Mesenteric fat pad (tissue), 1 donor: ENCODE results near the gene ATP11B. TPM values are rescaled to one million over a fixed set of nuclear protein-coding genes. Genes with fewer than 3 reads are reported as not detected.
"Not testable (repeated sequence)": the region's sequence is repeated elsewhere in the genome, so short reads cannot be mapped to it uniquely, and the experiment has no call there.

Experiments used
- DNase-seq: peaks from one replicate; pipeline ENCODE4 v3.0.0-alpha.2; 2020; ENCODE audit warnings: low spot score
- total RNA-seq: library from RNA; stranded (reverse); fragmentation: NEBNext Ultra II Directional; extraction: Animal tissue kit (Norgen Biotek cat#: 25700); gene quantifications from one replicate; pipeline ENCODE4 v1.2.1, GENCODE V29; 2021
- donor health status: DM: yes; HTN: yes; CAD: no.

The ATP11B gene
- total RNA-seq, 1 donor from 2014 or later = 82.5 TPM

- no peak for DNase-seq
Measured at GRCh38 chr3:182794455-182795388, 1.4 kb downstream of the ATP11B start.

DNA sequence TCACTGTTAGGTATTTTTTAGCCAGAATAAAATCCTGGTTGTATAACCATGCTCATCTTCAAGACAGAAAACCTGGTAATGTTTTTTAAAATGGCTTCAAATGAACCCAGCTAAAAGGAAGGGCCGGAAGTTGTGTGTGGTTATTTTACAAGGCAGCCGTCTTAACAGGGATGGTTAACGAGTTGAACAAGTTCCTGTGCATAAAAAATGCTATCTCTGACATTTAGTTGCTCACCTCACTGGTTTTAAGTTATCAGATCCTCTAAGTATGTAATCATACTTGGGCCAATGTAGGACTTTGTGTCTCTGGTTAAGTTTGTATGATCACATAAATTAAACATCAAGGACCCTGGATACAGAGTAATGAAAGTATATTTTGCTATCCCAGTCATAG lies 2.1 kb downstream of the ATP11B start:
- no peak for DNase-seq

DNA sequence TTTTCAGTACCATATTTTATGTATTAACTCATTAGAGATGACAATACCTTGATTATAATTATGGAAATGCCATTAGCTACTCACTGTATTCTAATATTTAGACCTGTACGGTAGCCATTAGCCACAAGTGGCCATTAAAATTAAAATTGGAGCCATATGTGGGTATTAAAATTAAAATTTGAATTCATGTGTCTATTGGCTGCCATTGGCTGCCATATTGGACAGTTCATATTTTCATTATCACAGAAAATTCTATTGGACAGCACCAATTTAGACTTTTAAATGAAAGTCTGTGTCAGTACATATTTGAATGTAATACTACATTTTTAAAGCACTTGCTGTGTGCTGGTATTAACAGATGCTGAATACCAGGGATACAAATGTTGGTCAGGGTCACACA lies 3.0 kb downstream of the ATP11B start:
- DNase-seq = no peak

GRCh38 chr3:182797876-182798275 lies 4.6 kb downstream of the ATP11B start:
- DNase-seq = no peak

DNA sequence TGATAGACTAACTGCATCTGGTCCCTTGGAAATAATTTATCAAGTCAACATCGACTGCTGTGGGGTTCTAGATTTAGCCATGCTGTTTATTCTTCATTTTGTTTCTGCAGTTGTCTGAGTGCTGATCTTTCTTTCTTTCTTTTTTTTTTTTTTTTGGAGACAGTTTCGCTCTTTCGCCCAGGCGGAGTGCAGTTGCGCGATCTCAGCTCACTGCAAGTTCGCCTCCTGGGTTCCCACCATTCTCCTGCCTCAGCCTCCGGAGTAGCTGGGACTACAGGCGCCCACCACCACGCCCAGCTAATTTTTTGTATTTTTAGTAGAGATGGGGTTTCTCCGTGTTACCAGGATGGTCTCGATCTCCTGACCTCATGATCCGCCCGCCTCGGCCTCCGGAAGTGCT lies 5.8 kb downstream of the ATP11B start:
- not testable (repeated sequence) for DNase-seq

DNA sequence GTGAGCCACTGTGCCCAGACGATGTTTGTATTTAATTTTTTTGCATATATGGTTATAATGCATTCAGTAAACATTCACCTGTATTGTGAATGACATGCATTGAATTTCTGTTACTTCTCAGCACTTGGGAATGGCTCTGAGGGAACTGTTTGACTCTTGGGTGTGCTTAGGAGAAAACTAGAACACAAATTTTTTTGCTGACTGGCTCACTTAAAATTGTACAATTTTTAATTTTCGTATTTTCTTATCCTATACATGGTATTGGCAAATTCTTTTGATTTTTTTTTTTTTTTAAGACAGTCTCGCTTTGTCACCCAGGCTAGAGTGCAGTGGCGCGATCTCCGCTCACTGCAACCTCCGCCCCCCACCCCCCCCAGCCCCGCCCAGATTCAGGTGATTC lies 7.2 kb downstream of the ATP11B start:
- DNase-seq = no peak

- no peak for DNase-seq
Measured at GRCh38 chr3:182802413-182803390, 9.4 kb downstream of the ATP11B start.

- no peak for DNase-seq
Measured at GRCh38 chr3:182803596-182803995, 10.3 kb downstream of the ATP11B start.

DNA sequence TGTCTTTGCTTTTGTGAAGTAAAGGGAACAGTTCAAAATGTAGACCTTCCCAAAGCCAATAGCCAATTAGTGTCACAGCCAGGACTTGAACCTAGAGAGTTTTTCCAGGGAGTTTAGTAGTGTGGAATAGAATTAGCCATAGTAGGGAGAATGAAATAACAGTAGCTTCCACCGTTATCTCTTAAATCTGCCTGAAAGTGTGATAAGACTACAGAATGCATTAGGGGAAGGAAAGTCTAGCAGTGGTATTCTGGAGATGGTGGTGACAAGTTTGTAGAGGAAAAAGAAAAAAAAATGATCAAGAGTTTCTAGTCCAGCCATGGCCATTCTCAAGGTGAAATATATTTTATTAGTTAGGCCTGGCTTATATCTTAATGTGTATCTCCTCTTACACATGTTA lies 13.8 kb downstream of the ATP11B start:
- DNase-seq = no peak

GRCh38 chr3:182808041-182808770 lies 14.9 kb downstream of the ATP11B start:
- DNase-seq = no peak

DNA sequence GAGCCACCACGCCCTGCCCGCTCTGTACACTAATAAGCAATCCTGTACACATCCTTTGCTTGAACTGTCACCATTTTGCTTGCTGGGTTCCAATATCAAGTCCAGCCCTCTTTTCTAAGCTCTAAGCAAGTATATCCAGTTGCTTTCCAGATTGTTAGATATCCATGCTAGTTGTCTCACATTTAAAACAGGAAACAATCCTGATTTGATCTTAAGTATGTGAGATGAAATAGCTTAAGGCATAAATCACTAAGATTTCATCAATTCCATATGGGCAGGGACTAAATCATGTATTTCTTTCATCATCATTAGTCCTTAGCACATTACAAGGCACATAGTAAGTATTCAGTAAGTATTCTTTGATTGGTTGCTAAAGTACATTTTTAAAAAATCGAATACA lies 16.2 kb downstream of the ATP11B start:
- DNase-seq = no peak

DNA sequence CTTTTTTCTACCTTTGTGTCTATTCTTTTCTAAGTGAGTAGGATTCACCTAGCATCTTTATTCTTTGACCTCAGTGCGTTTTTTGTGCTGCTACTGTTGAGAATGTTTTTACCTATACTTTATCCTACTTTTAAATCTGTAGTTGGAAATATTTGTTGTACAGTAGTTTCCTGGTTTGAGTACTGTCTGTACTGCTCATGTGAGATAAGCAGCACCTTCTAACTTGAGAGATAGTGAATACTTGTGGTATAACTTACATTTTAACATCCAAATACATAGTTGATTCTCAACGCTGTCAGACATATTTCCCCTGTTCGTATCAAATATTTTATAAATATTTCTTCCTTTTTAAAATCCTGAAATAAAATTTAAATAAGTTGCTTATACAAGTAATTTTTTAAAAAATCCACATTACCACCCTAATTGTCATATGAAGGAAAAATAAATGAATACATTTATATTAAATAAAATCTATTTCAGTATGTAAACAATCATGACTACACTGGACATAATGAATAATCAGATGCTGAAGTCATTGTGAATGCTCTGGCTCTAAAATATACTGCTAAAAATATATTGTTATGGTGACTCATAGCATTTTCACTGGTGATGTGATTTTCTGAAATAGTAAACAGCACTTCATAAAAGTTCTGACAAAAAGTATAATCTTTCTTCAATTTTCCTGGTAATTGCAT lies 17.4 kb downstream of the ATP11B start:
- no peak for DNase-seq

DNA sequence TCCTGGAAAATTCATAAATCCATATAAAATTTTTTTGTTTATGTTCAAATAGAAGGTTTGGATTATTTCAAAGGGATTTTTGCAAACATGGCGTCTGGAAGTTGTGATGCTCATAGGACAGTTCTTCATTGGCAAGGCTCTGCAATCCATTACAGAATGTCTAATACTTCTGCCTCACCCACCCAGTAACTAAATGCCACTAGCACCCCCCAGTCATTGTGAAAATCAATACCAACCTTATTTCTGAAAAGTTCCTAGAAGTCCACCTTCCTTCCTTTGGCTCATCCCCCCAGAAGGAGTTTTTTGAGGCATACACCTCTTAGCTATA lies 17.9 kb downstream of the ATP11B start:
- DNase-seq = no peak

- DNase-seq = no peak
Measured at GRCh38 chr3:182812123-182812522, 18.8 kb downstream of the ATP11B start.

GRCh38 chr3:182814419-182815062 lies 21.2 kb downstream of the ATP11B start:
- DNase-seq = no peak

GRCh38 chr3:182816181-182816580 lies 22.9 kb downstream of the ATP11B start:
- no peak for DNase-seq

- no peak for DNase-seq
Measured at GRCh38 chr3:182818296-182818978, 25.1 kb downstream of the ATP11B start.

DNA sequence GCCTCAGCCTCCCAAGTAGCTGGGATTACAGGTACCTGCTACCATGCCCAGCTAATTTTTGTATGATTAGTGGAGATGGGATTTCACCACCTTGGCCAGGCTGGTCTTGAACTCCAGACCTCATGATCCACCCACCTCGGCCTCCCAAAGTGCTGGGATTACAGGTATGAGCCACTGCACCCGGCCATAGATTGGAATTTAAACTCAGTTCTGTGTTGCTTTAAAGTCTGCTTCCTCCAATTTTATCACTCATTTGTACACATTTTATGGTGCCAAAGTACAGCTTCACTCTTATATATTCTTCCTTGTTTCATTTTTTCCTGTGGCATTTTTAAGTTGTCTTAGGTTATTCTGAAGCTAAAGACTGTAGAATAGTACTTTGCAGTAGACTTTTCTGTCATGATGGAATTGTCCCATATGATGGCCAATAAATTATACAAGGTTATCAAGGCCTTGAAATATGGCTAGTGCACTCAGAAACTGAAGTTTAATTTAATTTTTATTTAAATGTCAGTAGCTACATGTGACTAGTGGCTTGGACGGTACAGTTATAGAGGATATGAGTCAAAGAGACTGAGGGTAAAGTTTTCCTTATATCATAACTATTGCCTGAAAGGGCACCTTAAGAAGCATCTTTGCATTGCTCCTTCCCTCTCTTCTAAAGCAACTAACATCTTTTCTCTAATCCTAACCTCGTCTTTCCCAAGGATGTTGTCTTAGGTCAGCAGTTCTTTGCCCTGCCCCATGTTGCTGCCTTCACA lies 28.1 kb downstream of the ATP11B start:
- DNase-seq = no peak

DNA sequence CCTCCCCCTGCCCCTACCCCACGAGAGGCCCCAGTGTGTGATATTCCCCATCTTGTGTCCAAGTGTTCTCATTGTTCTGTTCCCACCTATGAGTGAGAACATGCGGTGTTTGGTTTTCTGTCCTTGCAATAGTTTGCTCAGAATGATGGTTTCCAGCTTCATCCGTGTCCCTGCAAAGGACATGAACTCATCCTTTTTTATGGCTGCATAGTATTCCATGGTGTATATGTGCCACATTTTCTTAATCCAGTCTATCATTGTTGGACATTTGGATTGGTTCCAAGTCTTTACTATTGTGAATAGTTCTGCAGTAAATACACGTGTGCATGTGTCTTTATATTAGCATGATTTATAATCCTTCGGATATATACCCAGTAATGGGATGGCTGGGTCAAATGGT lies 29.0 kb downstream of the ATP11B start:
- DNase-seq = not testable (repeated sequence)
